ENCODE results near the gene METTL24.
"Not testable (repeated sequence)": the region's sequence is repeated elsewhere in the genome, so short reads cannot be mapped to it uniquely, and the experiment has no call there.

METTL24 gene

DNA sequence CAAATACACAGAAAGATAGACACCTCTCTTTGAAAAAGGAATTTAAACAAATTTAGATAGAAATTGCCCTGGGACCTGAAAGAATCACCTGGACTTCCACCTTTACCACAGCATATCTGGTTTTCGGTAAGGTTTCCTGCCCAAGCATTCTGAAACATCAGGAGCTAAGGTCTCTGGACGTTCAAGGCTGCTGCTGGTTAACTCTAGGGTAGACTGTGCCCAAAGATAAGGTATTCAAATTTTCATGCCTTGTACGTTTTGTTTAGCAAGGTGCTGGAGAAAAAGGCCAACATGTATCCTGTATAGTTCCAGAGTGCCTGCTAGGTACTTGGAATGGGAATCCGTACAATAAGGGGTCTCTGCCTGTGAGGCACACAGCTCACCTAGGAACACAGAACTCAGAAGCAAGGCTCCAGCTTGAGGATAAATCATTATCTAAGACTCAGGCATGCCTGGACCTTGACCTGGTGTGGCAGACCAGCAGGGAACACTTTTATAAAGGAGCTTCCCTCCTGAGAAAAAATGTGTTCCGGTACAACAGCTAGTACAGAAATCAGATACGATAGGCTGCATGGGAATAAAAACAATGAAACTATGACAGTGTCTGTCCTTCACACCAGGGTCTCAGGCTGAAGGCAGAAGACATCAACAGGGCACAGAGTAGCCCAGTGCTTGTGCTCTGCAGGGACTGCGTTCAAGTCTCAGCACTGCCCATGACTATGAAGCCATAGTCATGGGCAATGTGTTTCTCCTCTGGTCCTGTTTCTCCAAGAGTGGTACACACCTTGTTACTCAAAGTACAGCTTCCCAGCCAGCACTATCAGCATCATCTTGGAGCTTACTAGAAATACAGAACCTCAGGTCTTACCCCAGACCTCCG, 70.4 kb downstream of the METTL24 start:
- no peak overlapping the region for H3K4me3 ChIP-seq (ENCODE audit: low read depth, low read length)
- no peak overlapping the region for H3K27ac ChIP-seq (ENCODE audit: low read depth, low read length)
- H3K36me3 ChIP-seq (ENCODE audit: control insufficient read depth, insufficient read depth, low read length), result no peaks in the 10 kb centered on the region
- H3K27me3 ChIP-seq (ENCODE audit: control insufficient read depth, insufficient read depth, low read length), result no peaks in the 10 kb centered on the region
- H3K4me1 ChIP-seq (ENCODE audit: control insufficient read depth, insufficient read depth, low read length), result 0 out of 2 replicates have a peak, but pooled peaks cover 4% of the 10 kb centered on the region
- H3K9me3 ChIP-seq (ENCODE audit: control insufficient read depth, insufficient read depth, low read depth, low read length), result 0 out of 2 replicates have a peak, but pooled peaks cover 6% of the 10 kb centered on the region
- no peak overlapping the region for H3K9ac ChIP-seq (ENCODE audit: low read length)

DNA sequence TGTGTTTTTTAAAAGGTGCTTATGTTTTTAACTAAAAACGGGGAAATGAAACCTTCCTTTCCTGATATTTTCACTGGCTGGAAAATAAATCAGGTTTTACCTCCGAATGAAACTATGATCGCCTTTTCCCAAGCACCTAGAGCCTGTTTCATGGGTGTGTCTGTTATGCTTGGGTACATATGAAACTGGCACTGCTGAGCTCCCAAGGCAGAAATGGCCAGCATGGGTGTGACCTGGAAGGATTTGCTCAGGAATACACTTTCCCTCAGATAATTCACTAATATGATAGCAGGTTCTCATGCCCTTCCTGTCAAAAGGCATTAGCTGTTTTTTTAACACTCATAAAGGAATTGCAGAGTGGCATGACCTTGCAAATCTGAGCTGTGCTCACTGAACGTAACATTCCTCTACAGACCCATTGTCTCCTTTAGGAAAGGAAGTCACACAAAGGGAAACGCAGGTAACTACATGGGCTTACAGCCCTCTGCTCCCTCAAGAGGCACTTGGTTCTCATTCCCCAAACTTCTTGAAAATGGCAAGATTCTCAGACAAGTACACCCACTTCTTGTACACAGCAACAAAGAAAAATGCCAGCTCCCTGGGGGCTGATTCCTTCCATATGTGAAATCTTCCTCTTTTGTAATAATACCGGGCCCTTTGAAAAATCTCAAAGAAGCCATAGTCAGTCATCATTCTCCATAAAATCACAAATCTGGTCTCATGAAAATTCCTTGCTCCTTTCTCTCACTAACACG, 72.7 kb downstream of the METTL24 start:
- H3K4me3 ChIP-seq (ENCODE audit: low read depth, low read length), result no peak overlapping the region

DNA sequence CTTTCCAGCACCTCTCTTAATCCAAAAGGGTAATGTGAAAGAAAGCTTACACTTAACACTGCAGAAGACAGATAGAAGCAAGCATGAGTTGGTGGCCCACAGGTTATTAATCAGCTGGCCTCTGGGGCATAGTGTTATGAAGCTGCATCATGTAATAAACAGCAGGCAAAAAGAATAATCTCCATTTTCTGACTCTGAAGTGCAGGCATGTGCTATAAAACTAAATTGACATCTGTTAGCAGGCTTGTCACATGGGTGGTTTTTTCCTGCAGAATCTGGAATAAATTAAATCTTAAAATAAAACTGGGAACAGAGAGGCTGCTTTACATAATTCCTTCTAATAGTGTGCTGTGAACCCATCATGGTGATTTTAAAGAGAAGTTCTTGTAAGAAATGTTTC, 73.3 kb downstream of the METTL24 start:
- no peak overlapping the region for H3K9ac ChIP-seq (ENCODE audit: low read length)
- H3K9me3 ChIP-seq (ENCODE audit: control insufficient read depth, insufficient read depth, low read depth, low read length), result peaks cover 3% of the 10 kb centered on the region
- no peak overlapping the region for H3K27ac ChIP-seq (ENCODE audit: low read depth, low read length)
- H3K4me1 ChIP-seq (ENCODE audit: control insufficient read depth, insufficient read depth, low read length), result 0 out of 2 replicates have a peak, but pooled peaks cover 4% of the 10 kb centered on the region
- no peaks in the 10 kb centered on the region for H3K27me3 ChIP-seq (ENCODE audit: control insufficient read depth, insufficient read depth, low read length)
- H3K36me3 ChIP-seq (ENCODE audit: control insufficient read depth, insufficient read depth, low read length), result no peaks in the 10 kb centered on the region
- H3K4me3 ChIP-seq (ENCODE audit: low read depth, low read length), result no peak overlapping the region

More for the DNA sequence above, 72.7 kb downstream of the METTL24 start:
- 0 out of 2 replicates have a peak, but pooled peaks cover 3% of the 10 kb centered on the region for H3K9me3 ChIP-seq (ENCODE audit: control insufficient read depth, insufficient read depth, low read depth, low read length)
- H3K9ac ChIP-seq (ENCODE audit: low read length), result no peak overlapping the region
- 0 out of 2 replicates have a peak, but pooled peaks cover 4% of the 10 kb centered on the region for H3K4me1 ChIP-seq (ENCODE audit: control insufficient read depth, insufficient read depth, low read length)
- no peak overlapping the region for H3K27ac ChIP-seq (ENCODE audit: low read depth, low read length)
- H3K36me3 ChIP-seq (ENCODE audit: control insufficient read depth, insufficient read depth, low read length), result no peaks in the 10 kb centered on the region
- no peaks in the 10 kb centered on the region for H3K27me3 ChIP-seq (ENCODE audit: control insufficient read depth, insufficient read depth, low read length)

DNA sequence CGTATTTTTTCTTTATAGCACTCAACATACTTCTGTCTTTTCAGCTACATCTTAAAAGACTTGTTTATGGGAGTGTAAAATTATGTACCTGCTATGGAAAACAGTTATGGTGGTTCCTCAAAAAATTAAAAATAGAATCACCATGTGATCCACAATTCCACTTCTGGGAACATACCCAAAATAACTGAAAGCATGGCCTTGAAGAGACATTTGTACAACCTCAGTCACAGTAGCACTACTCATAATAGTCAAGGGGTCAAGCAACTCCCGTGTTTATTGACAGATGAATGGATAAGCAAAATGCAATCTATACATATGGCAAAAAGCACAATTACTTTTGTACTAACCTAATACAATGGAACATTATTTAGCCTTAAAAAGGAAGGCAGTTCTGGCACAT, 74.5 kb downstream of the METTL24 start:
- Histone ChIP-seq H3K36me3 (ENCODE audit: control insufficient read depth, insufficient read depth, low read length) (no peaks in the 10 kb centered on the region), H3K4me1 (ENCODE audit: control insufficient read depth, insufficient read depth, low read length) (0 out of 2 replicates have a peak, but pooled peaks cover 4% of the 10 kb centered on the region), H3K4me3 (ENCODE audit: low read depth, low read length) (no peak overlapping the region), H3K27ac (ENCODE audit: low read depth, low read length) (no peak overlapping the region), H3K9me3 (ENCODE audit: control insufficient read depth, insufficient read depth, low read depth, low read length) (peaks cover 7% of the 10 kb centered on the region), H3K27me3 (ENCODE audit: control insufficient read depth, insufficient read depth, low read length) (no peaks in the 10 kb centered on the region), H3K9ac (ENCODE audit: low read length) (no peak overlapping the region)

DNA sequence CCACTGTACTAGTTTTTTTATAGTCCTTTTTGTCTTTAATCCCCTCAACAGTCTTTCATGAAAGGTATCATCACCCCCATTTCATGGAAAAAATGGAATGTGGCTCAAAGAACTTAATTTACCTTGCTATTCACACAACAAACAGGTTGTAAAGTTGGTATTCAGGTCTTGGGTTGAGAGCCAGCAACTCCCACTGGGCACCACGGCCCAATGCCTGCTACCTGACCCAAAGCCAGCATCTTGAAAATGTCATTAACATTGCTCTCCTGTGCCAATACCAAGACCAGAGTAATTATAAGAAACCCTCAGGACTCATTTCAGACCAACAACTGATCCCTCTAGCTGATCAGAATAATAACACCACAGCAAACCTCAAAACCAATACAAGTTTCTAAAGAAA, 75.7 kb downstream of the METTL24 start:
- Histone ChIP-seq H3K9me3 (ENCODE audit: control insufficient read depth, insufficient read depth, low read depth, low read length) (peaks cover 7% of the 10 kb centered on the region), H3K36me3 (ENCODE audit: control insufficient read depth, insufficient read depth, low read length) (no peaks in the 10 kb centered on the region), H3K9ac (ENCODE audit: low read length) (no peak overlapping the region), H3K4me1 (ENCODE audit: control insufficient read depth, insufficient read depth, low read length) (0 out of 2 replicates have a peak, but pooled peaks cover 4% of the 10 kb centered on the region), H3K27me3 (ENCODE audit: control insufficient read depth, insufficient read depth, low read length) (no peaks in the 10 kb centered on the region), H3K27ac (ENCODE audit: low read depth, low read length) (no peak overlapping the region), H3K4me3 (ENCODE audit: low read depth, low read length) (no peak overlapping the region)

DNA sequence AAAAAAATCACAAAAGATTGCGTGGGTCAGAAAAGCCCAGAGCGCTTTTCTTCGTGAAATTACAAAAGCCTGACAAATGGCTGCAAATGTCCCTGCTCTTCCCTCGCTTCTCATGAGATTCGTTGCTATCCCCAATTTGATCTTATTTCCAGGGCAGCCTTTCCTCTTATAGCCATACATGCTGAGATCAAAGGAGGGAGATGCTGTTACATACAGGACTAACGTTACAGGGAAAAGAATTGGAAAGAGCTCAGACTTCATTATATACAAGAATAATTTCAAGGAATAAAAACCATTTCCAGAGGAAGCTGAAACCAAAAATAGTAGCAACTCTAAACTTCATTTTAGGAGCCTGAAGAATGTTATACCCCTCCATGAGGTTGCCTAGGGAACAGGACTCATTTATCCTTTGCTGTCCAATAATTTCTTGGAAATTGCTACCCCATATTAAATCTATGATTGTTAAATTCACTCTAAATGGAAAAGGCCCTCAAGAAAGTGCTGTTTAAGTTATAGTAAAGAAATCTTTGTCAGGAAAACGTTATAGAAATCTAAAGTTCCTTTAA, 81.0 kb downstream of the METTL24 start:
- Histone ChIP-seq H3K4me1 (ENCODE audit: control insufficient read depth, insufficient read depth, low read length) (no peaks in the 10 kb centered on the region), H3K27me3 (ENCODE audit: control insufficient read depth, insufficient read depth, low read length) (no peaks in the 10 kb centered on the region), H3K9ac (ENCODE audit: low read length) (no peak overlapping the region), H3K27ac (ENCODE audit: low read depth, low read length) (no peak overlapping the region), H3K36me3 (ENCODE audit: control insufficient read depth, insufficient read depth, low read length) (no peaks in the 10 kb centered on the region), H3K4me3 (ENCODE audit: low read depth, low read length) (no peak overlapping the region), H3K9me3 (ENCODE audit: control insufficient read depth, insufficient read depth, low read depth, low read length) (peaks cover 7% of the 10 kb centered on the region)

DNA sequence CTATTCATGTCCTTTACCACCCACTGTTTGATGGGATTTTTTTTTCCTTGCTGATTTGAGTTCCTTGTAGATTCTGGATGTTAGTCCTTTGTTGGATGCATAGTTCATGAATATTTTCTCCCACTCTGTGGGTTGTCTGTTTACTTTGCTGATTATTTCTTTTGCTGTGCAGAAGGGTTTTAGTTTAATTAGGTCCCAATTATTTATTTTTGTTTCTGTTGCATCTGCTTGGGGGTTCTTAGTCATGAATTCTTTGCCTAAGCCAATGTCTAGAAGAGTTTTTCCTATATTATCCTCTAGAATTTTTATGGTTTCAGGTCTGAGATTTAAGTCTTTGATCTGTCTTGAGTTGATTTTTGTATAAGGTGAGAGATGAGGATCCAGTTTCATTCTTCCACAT, 85.4 kb downstream of the METTL24 start:
- not testable (repeated sequence) for H3K9me3 ChIP-seq (ENCODE audit: control insufficient read depth, insufficient read depth, low read depth, low read length); H3K27me3 ChIP-seq (ENCODE audit: control insufficient read depth, insufficient read depth, low read length); H3K4me3 ChIP-seq (ENCODE audit: low read depth, low read length); H3K9ac ChIP-seq (ENCODE audit: low read length); H3K27ac ChIP-seq (ENCODE audit: low read depth, low read length); H3K36me3 ChIP-seq (ENCODE audit: control insufficient read depth, insufficient read depth, low read length)
- peaks cover 14% of the 10 kb centered on the region for H3K4me1 ChIP-seq (ENCODE audit: control insufficient read depth, insufficient read depth, low read length)

DNA sequence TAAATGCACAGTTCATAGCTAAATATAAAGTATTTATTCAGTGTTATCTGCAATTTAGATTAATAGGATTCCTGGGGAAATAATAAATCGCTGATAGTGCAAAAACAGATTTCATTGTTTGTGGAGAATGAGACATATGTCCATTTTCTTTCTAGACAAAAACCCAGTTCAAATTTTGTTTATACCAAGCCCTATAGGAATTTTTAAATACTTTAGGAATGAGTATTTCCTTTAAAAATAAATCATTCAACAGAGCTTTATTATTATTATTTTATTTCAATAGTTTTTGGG, 86.5 kb downstream of the METTL24 start:
- no peaks in the 10 kb centered on the region for H3K27me3 ChIP-seq (ENCODE audit: control insufficient read depth, insufficient read depth, low read length)
- H3K9me3 ChIP-seq (ENCODE audit: control insufficient read depth, insufficient read depth, low read depth, low read length), result no peaks in the 10 kb centered on the region; the same call in 1 of the 2 replicates
- H3K36me3 ChIP-seq (ENCODE audit: control insufficient read depth, insufficient read depth, low read length), result no peaks in the 10 kb centered on the region
- H3K4me3 ChIP-seq (ENCODE audit: low read depth, low read length), result no peak overlapping the region
- H3K9ac ChIP-seq (ENCODE audit: low read length), result no peak overlapping the region
- H3K27ac ChIP-seq (ENCODE audit: low read depth, low read length), result no peak overlapping the region
- H3K4me1 ChIP-seq (ENCODE audit: control insufficient read depth, insufficient read depth, low read length), result peaks cover 14% of the 10 kb centered on the region

DNA sequence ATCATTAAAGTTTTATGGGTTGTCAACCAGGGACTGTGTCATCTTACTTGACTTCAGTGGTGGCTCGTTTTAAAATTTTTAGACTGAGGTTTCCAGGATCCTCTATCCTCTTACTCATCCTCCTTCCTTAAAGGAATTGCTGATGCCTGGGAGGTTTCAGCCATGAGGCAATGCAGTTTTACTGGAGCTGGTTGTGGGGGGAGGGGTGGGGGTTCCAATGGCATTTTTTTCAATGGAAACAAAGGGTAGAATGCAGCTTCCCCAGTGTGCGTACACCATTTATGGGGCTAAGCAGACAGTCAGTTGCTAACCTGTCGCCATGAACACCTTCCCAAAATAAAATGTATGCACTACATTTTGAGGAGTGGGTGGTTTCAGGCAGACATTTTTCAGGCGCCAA, 88.0 kb downstream of the METTL24 start:
- Histone ChIP-seq H3K9me3 (ENCODE audit: control insufficient read depth, insufficient read depth, low read depth, low read length) (no peaks in the 10 kb centered on the region; the same call in 1 of the 2 replicates), H3K27ac (ENCODE audit: low read depth, low read length) (peak overlapping the region; percentile 86), H3K9ac (ENCODE audit: low read length) (peak overlapping the region; percentile 24), H3K27me3 (ENCODE audit: control insufficient read depth, insufficient read depth, low read length) (no peaks in the 10 kb centered on the region), H3K4me1 (ENCODE audit: control insufficient read depth, insufficient read depth, low read length) (peaks cover 14% of the 10 kb centered on the region), H3K36me3 (ENCODE audit: control insufficient read depth, insufficient read depth, low read length) (no peaks in the 10 kb centered on the region), H3K4me3 (ENCODE audit: low read depth, low read length) (peak overlapping the region; percentile 22)

DNA sequence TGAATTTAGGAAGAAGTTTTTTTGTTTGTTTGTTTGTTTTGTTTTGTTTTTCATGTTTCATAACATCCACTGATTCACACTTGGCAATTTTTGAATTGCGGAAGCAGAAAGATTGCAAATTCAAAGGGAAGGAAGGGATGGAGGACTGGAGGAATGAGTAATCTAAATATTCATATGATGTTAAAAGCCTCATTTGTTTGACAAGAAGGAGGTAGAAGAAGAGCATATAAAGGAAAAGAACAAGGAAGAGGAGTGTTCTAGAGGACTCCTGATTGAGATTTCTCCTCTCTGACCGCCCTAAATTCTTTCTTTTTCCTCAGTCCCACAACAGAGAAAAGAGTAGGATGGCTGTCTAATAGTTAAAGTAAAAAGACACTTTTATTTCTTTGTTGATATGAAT, 88.5 kb downstream of the METTL24 start:
- H3K27ac ChIP-seq (ENCODE audit: low read depth, low read length), result peak overlapping the region; percentile 86

DNA sequence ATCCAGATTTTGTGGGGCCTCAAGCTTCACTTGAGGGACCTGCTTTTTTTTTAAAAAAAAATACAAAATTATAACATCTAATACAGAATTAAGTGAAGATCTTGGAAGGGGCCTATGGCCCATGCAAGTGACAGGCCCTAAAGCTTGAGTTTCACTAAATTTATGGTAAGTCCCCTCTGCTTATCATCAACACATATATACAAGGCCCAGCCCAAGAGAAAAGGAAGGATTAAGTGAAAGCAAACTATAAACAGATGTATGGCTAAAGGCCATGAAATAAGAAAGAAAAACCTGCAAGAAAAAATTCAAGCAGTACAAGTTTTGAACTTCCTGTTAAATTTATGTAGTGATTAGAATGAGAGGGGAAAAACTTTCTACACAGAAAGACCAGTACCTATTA, 91.2 kb downstream of the METTL24 start:
- Histone ChIP-seq H3K9ac (ENCODE audit: low read length) (no peak overlapping the region), H3K27ac (ENCODE audit: low read depth, low read length) (no peak overlapping the region), H3K4me3 (ENCODE audit: low read depth, low read length) (no peak overlapping the region), H3K36me3 (ENCODE audit: control insufficient read depth, insufficient read depth, low read length) (no peaks in the 10 kb centered on the region), H3K9me3 (ENCODE audit: control insufficient read depth, insufficient read depth, low read depth, low read length) (no peaks in the 10 kb centered on the region; the same call in 1 of the 2 replicates), H3K4me1 (ENCODE audit: control insufficient read depth, insufficient read depth, low read length) (peaks cover 14% of the 10 kb centered on the region), H3K27me3 (ENCODE audit: control insufficient read depth, insufficient read depth, low read length) (no peaks in the 10 kb centered on the region)

More for the DNA sequence above, 88.5 kb downstream of the METTL24 start:
- peak overlapping the region; percentile 22 for H3K4me3 ChIP-seq (ENCODE audit: low read depth, low read length)
- H3K9ac ChIP-seq (ENCODE audit: low read length), result peak overlapping the region; percentile 10
- H3K9me3 ChIP-seq (ENCODE audit: control insufficient read depth, insufficient read depth, low read depth, low read length), result no peaks in the 10 kb centered on the region; the same call in 1 of the 2 replicates
- no peaks in the 10 kb centered on the region for H3K27me3 ChIP-seq (ENCODE audit: control insufficient read depth, insufficient read depth, low read length)
- H3K36me3 ChIP-seq (ENCODE audit: control insufficient read depth, insufficient read depth, low read length), result no peaks in the 10 kb centered on the region
- H3K4me1 ChIP-seq (ENCODE audit: control insufficient read depth, insufficient read depth, low read length), result peaks cover 14% of the 10 kb centered on the region

All from HUES6 (cell line).